Measurements from ENCODE around the gene AREG.

- TF ChIP-seq EZH2 (IDR thresholded peaks at IDR 0.05; ENCODE audit: low read depth, unreplicated experiment) (no peak), CTCF (conservative IDR thresholded peaks at IDR 0.05; ENCODE audit: low read depth in 2 of 2) (no peak), REST (IDR thresholded peaks at IDR 0.05; ENCODE audit: unreplicated experiment) (no peak), JUNB (IDR thresholded peaks at IDR 0.05; ENCODE audit: unreplicated experiment) (no peak), POLR2AphosphoS5 (IDR thresholded peaks at IDR 0.05; ENCODE audit: low read depth) (no peak), EZH2phosphoT487 (IDR thresholded peaks at IDR 0.05; ENCODE audit: unreplicated experiment) (no peak)
These were observed 11.3 kb downstream of the AREG start for GRCh38 chr4:74456056-74456744.
